Activated effector memory CD4-positive, alpha-beta T cell treated with anti-CD3 and anti-CD28 coated beads, Interleukin-2, amount 50 U/mL, for 16 hours (primary cell): ENCODE measurements around the gene ATF6.

Source experiments
- DNase-seq: peaks from one replicate; pipeline ENCODE4 v3.0.0-alpha.2; 2020

ATF6 gene

DNA sequence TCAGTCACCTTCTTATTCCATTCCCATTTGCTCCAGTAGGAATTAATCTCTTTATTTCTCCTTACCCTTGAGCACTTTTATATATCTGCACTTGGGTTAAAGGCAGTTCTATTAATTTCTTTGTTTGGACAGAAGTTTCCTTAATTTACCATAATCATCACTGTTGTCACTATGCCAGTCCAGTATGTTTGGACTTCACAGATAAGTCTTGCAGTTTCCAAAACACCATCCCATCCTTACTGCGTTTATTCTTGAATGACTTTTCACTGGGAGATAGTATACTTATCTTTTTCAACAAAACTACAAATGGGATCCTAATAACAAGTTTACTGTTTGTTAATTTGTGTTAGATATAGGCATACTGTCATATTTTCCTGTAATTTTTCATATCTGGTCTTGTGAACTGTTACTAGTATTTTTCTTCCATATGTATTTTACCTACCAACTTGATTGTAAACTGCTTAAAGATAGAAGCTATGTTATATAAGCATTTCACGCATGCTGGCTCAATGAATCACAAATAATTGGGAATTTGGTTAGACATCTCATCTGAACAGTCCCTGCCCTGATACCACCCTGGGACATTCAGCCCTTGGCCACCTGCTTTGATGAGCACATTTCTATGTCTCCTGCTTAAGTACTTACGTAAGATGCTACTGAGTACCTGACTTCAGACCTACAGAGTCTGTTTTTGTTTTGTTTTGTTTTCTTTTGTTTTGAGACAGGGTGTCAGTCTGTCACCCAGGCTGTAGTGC lies 179.4 kb downstream of the ATF6 start:
- no peak for DNase-seq

- DNase-seq: no peak
Measured at GRCh38 chr1:161946071-161946987, 180.2 kb downstream of the ATF6 start.

- no peak for DNase-seq
Measured at GRCh38 chr1:161948435-161948834, 182.3 kb downstream of the ATF6 start.

- no peak for DNase-seq
Measured at GRCh38 chr1:161949548-161949947, 183.4 kb downstream of the ATF6 start.

GRCh38 chr1:161950377-161950776 lies 184.3 kb downstream of the ATF6 start:
- no peak for DNase-seq

DNA sequence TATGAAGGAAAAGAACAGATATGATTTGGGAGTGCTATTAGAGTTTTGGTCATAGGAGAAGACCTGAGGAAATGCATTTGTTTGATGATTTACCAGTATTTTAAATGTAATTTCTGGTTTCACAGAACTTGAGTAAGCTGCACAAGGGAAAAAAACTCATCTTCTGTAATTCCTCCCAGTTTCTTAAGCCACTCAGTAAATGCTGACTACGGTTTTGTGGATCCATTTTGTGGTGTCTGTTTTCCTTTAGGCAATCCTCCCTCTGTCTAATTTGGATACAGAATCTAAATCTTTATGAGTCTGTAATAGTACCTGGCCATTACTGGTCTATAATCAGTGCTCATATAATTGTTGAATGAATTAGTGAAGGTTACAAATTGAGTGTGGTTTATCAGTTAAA lies 185.5 kb downstream of the ATF6 start:
- DNase-seq: no peak

DNA sequence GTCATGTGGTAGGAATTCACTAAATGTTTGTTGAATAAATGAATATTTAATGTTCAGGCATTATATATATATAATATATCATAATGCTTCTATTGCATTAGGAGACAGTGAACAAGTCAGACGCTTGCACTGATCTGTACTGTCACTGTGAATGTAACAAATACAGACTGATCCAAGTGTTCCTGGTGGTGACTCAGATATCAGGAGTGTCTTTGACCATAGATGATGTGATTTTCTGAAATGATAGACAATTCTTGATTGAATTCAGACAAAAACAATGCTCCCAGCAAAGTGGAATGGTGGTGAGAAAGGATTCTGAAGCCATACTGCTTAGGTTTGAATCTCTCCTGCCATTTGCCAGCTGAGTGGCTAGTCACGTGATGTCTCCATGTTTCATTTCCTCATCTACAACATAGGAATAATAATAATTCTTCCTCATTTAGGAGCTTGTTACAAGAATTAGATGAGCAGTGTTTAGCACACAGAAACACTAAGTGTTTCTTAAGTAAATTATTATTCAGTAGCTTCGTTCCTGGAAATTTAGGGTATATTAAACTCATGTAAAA lies 186.6 kb downstream of the ATF6 start:
- no peak for DNase-seq

DNA sequence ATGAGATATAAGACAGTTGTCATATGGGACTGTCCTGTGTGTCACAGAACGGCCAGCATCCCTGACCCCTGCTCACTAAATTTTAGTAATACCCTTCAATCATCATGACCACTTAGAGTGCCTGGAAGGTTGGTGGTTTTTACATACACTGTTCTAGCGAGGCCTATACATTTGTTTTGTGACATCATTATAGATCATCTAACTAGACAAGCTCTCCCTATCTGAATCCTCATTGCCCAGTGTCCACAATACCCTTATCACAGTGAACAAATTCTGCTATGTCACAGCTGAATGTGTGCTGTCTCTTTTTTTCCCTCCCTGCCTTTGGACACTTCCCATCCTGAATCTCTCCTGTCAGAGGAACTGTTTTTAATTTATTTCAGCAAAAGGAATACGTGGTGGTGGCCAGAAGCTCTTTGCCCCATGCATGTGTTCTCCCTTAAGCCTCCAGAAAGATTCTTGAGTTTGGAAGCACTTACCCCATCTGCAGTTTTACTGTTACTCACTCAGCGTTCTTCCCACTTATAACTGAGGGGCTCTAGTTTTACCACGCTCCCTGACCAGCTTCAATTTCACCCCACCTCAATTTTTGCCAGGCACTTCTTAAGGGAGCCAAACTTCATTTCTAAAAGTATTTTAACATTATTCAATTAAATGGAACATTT lies 187.3 kb downstream of the ATF6 start:
- no peak for DNase-seq

DNA sequence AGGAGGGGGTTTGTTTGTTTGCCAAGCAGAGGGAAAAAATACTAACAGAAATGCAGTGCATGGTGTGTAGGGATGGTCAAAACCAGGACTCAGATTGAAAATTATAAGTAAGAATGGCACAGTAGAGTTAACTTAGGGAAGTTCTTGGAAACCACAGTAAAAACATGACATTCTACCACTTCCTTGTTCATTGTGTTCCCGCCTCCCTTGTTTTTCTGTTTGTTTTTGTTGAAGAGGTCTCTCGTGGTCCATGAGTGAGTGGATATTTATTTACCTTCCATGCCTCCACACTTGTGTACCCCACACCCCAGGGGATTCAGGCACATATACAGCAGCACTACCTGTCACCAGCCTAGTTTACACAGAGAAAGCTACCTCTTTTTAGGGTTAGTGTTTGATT lies 187.9 kb downstream of the ATF6 start:
- no peak for DNase-seq

- no peak for DNase-seq
Measured at GRCh38 chr1:161954466-161954865, 188.3 kb downstream of the ATF6 start.

- DNase-seq: no peak
Measured at GRCh38 chr1:161955606-161956005, 189.5 kb downstream of the ATF6 start.

GRCh38 chr1:161956097-161956496 lies 190.0 kb downstream of the ATF6 start:
- DNase-seq: no peak

- DNase-seq: no peak
Measured at GRCh38 chr1:161956930-161957329, 190.8 kb downstream of the ATF6 start.

- DNase-seq: no peak
Measured at GRCh38 chr1:161958425-161958824, 192.3 kb downstream of the ATF6 start.

GRCh38 chr1:161962091-161962887 lies 196.2 kb downstream of the ATF6 start:
- DNase-seq: no peak

DNA sequence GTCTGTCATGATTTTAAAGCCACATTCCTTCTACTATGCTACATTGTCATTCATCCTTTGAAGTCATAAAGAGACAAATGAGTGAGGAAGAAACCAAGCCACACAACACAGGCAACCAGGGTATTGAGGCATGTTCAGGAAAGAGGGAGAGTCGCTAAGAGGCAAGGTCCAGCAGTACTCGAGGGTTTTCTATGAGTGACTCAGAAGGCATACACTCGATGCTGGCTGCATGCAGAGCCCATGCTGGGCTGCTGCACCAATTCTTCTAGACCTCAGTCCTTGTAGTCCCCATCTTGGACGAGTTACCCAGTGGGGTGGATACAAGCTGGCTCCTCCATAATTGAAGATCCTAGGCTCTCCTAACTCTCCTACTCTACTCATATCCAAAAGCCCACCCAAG lies 199.9 kb downstream of the ATF6 start:
- DNase-seq: no peak

DNA sequence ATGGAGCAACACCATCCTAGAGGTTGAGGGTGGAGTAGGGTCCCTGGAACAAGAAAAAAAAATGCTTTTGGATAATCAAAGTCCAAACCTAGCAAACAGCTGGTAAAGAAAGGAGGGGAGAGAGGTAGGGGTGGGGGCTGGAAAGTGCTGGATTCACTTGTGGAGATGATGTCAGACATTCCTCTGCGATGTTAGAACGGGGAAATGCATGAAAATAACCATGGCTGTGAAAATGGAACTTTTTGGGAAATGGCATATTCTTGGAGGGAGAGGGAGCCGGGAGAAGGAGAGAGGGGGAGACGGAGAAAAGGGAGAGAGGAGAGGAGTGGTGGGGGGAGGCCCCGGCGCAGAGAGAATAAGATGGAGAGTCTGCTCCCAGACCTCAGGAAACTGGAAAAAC lies 203.9 kb downstream of the ATF6 start:
- no peak for DNase-seq

DNA sequence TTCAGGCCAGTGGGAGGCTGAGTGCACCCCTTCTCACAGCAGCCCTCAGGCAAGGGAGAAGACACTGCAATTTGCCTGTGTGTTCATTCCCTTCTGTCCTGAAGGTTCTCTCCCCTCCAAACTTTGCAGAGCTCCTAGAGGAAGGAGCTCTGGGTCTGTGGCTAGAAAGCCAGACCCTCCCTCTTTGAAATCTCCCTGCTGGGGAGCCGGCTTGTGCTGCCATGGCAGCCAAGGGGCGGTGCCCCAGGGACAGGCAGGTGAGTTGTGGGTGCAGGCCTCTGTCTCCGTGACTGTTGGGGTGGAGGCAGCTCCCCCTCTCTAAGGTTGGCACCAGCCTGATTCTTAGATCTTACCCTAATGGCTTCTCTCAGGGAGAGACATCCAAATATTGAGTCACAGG lies 204.5 kb downstream of the ATF6 start:
- no peak for DNase-seq

- no peak for DNase-seq
Measured at GRCh38 chr1:161972828-161973227, 206.7 kb downstream of the ATF6 start.

GRCh38 chr1:161973924-161974845 lies 208.1 kb downstream of the ATF6 start:
- DNase-seq: no peak
